ENCODE measurements around the gene CHST4.
"Not testable (repeated sequence)": the region's sequence is repeated elsewhere in the genome, so short reads cannot be mapped to it uniquely, and the experiment has no call there.

CHST4 gene

DNA sequence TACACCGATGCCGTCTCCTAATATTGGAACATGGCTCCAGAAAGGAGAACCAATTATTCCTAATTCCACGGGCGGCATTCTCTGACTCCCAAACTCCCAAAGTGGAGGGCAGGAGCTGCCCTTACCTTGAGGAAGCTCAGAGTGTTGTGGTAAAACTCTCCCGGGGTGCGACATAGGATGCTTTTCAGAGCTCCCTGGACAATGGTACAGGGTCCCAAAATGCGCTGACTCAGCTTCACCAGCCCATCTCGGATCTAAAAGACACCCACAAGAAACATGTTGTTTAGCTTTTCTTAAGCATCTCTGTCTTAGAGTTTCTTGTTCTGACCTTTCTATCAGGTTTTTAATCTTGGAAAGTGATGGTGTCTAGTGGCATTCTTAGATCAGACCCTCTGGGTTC lies 43.9 kb downstream of the CHST4 start:
- DNase-seq, result no peak

DNA sequence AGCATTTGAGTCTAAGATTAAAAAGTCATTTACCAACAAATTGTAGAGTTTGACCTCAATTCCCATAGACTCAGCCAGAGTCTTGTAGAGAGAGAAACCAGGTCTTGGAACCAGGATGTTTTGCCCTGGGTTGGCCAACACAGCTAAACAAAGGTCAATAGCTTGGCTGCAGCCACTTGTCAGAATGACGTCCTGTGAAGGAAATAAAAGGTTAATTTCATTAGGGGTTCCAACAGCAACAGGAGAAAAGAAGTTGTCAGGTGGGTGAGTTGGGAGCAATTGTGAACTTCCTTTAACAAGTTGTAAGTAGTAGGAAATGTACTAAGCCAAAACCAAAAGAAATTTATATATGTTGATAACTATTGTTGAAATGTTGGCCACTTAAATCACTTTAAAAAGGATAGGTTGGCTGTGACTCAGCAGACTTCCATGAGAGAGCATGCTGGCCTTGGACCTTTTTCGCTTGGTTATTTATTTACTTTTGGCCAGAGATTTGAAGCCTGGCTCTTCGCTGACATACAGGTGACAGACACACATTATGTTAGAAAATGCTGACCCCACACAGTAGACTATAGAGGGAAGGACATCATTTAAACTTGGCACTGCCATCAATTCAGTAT lies 46.4 kb downstream of the CHST4 start:
- DNase-seq, result no peak

DNA sequence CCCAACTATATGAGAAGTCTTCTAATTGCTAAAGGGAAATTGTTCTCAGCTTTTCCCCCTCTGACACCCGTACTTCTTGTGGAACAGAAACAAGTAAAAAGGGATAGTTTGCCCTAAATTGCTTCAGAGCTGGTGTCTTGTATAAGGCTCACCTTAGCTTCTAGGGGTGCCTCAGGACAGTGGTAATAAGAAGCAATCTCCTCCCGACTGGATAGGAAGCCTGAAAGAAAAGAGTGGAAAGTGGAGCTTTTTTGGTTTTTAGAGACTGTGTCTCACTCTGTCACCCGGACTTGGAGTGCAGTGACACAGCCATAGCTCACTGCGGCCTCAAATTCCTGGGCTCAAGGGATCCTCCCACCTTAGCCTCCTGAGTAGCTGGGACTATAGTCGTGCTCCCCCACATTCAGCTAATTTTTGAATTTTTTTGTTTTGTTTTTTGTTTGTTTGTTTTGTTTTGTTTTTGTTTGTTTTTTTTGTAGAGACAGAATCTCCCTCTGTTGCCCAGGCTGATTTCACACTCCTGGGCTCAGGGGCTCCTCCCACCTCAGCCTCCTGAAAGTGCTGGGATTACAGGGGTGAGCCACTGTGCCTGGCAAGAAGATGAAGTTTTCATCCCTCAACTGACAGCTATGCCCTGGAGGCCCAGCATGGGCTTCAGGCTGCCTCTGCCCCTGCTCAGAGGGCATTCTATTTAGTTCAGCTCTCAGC lies 47.3 kb downstream of the CHST4 start:
- no peak for DNase-seq

DNA sequence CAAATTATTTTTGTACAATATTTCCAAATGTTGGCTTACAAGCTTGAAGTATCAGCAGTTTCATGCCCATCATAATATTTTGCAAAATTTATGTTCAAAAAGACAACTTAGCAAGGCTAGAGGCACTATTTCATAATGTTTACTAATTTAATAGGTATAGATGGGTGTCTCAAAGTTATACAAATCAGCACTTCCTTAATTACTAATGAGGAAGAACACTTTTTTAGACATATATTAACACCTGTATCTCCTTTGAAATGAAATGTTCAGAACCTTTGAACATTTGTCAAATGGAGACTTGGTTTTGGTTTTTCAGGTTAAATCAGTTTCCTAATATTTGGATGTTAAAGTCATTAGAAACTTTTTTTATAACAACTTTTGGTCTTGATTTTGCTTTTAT lies 48.5 kb downstream of the CHST4 start:
- no peak for DNase-seq

DNA sequence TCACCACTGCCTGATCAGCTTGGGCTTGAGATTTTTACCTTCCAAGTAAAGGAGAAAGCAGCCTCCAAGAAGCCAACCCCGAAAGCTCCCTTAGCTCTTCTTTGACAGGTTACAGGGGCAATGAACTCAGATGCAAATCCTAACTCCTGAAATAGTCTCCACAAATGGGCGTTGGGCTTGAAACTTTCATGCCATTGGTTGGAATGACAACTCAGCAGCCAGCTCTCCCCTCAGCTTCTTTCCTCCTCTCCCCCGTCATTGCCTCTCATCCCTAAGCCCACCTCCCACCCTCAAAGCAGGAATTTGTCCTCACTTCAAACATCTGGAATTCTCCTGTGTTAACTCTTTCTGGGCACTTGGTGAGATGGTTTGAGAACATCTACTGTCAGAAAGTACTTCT lies 50.7 kb downstream of the CHST4 start, which contains the start of gene TAT:
Gene TAT, minus strand, starts transcription at position 122 of the 400 bp plus-strand sequence. CDS start 677 bp downstream, outside the sequence.
- DNase-seq, result no peak

DNA sequence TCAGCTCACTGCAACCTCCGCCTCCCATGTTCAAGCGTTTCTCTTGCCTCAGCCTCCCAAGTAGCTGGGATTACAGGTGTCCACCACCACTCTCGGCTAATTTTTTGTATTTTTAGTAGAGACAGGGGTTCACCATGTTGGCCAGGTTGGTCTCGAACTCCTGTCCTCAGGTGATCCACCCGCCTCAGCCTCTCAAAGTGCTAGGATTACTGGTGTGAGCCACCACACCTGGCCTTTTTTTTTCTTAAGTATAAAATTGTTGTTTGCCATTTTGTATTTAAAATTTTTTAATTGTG lies 56.3 kb downstream of the CHST4 start:
- DNase-seq, result not testable (repeated sequence)

DNA sequence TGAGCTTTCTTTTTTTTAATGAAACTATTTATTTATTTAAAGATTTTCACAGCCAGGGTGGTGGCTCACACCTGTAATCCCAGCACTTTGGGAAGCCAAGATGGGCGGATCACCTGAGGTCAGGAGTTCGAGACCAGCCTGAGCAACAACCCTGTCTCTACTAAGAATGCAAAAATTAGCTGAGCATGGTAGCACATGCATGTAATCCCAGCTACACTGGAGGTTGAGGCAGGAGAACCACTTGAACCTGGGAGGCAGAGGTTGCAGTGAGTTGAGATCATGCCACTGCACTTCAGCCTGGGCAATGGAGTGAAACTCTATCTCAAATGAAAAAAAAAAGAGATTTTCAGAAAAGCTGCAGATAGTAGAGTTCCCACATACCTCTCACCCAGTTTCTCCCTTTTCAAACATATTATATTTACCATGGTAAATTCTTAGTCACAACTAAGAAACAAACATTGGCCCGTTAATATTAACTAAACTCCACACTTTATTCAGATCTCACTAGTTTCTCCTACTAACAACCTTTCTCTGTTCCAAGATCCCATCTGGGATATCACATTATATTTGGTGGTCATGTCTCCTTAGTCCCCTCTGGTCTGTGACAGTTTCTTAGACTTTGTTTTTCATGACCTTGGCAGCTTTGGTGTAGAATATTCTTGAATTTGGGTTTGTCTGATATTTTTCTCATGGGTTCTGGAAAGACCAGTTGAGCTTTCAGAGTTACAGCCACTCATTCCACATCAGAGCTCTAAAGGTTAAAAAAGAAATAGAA lies 58.5 kb downstream of the CHST4 start:
- DNase-seq, result no peak

DNA sequence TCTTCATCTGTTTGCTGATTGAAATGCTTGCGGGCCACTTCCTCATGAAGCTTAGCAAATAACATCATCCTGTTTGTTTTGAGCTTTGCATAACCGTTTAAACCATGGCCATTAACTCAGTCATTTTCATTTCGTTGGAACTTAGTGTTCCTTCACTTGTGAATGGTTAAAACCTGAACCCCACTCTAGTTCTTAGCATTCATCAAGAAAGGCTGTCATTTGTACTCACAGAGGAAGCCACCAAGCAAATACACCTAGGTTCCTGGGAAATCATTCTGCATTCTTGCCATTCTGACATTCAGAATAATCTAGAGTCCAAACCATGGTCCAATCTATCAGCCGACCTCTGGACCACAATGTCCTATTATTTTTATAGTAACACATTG lies 59.1 kb downstream of the CHST4 start:
- no peak for DNase-seq
